Neural cell (in vitro differentiated cells): ENCODE results near the gene LRRC42.

Experiments
- CTCF ChIP-seq: fragments of 450-650 bp; IDR thresholded peaks from 2 replicates; pipeline ENCODE4 v1.5.1; 2014; ENCODE audit warnings: antibody characterized with exemption, mild to moderate bottlenecking, moderate library complexity; ENCODE audit not compliant: poor library complexity, severe bottlenecking
- EP300 ChIP-seq: fragments of 450-650 bp; conservative IDR thresholded peaks from 2 replicates; pipeline ENCODE4 v1.6.1; 2014; ENCODE audit warnings: antibody characterized with exemption, mild to moderate bottlenecking, moderate library complexity; ENCODE audit not compliant: poor library complexity, severe bottlenecking
- EZH2 ChIP-seq: fragments of 200-600, 300-800 bp; shearing (Covaris generic), sonication (generic); IDR thresholded peaks from 2 replicates; pipeline ENCODE4 v1.6.1; 2014; ENCODE audit warnings: antibody characterized with exemption, low read length, borderline replicate concordance, mild to moderate bottlenecking; ENCODE audit not compliant: insufficient read depth, poor library complexity, severe bottlenecking
- MXI1 ChIP-seq: fragments of 450-650 bp; conservative IDR thresholded peaks from 2 replicates; pipeline ENCODE4 v1.6.1; 2014; ENCODE audit warnings: antibody characterized with exemption, mild to moderate bottlenecking; ENCODE audit not compliant: poor library complexity, severe bottlenecking
- POLR2AphosphoS5 ChIP-seq: IDR thresholded peaks from 2 replicates; pipeline ENCODE4 v1.6.1; 2012
- TAF1 ChIP-seq: IDR thresholded peaks from 2 replicates; pipeline ENCODE4 v1.6.1; 2012; ENCODE audit warnings: low read depth

DNA sequence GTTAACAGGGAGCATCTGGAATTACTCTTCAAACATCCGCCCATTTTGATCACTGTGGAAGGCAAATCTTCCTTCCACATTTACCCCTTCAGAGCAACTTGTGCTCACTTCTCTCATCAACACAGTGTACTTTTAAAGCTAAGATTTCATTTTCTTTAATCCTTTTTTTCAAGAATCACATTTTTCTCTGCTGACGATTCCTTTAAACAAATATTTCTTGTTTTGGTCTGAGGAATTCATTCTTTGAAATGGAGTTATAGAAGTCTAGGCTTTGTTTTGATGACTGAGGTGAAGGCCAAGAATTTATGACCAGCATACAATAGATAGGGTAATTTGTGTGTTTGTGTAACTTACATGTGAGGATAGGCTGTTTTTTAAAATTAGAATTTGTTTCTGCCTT lies 25.6 kb downstream of the LRRC42 start:
- TF ChIP-seq MXI1 (no peak), CTCF (no peak), EZH2 (no peak), TAF1 (no peak), POLR2AphosphoS5 (no peak), EP300 (no peak)
